Lower lobe of right lung (tissue), 2 donors: Measurements from ENCODE around the gene SEMA6C. TPM values are rescaled to one million over a fixed set of nuclear protein-coding genes. Genes with fewer than 3 reads are reported as not detected.

Experiments used
- ATAC-seq, 2 donors: fragments of 200-7000 bp; cut with Tn5 transposase; one replicate each; pipeline ENCODE4 v1.9.1; 2020 to 2022; ENCODE audit warnings: mild to moderate bottlenecking in 2 of 2, moderate library complexity in 2 of 2
- DNase-seq: peaks from one replicate; pipeline ENCODE4 v3.0.0-alpha.2; 2020
- H3K27ac ChIP-seq: fragments of 200-600 bp; one replicate; pipeline ENCODE4 v1.8.0; 2022
- H3K27me3 ChIP-seq: fragments of 200-600 bp; one replicate; pipeline ENCODE4 v1.8.0; 2022; ENCODE audit warnings: low read depth
- H3K36me3 ChIP-seq: fragments of 200-600 bp; one replicate; pipeline ENCODE4 v1.8.0; 2022; ENCODE audit warnings: mild to moderate bottlenecking
- H3K4me1 ChIP-seq: fragments of 200-600 bp; one replicate; pipeline ENCODE4 v1.8.0; 2022
- H3K4me3 ChIP-seq: fragments of 200-600 bp; one replicate; pipeline ENCODE4 v1.8.0; 2022; ENCODE audit warnings: mild to moderate bottlenecking
- H3K9me3 ChIP-seq: fragments of 200-600 bp; one replicate; pipeline ENCODE4 v1.8.0; 2022
- intact Hi-C: fragments of 100-400 bp; cut with DNase I; formaldehyde crosslinking; loops from one replicate; pipeline ENCODE4 v1.11.0; 2022
- total RNA-seq: library from RNA; stranded (reverse); fragmentation: NEBNext Ultra II Directional; extraction: Animal tissue kit (Norgen Biotek cat#: 25700); gene quantifications from one replicate; pipeline ENCODE4 v1.2.1, GENCODE V29; 2021
- TF ChIP-seq, protein P1 (sequence below): fragments of 200-600 bp; IDR thresholded peaks from one replicate; pipeline ENCODE4 v1.8.0; 2022; ENCODE audit warnings: antibody characterized with exemption, mild to moderate bottlenecking
- donor health status: DM: no; HTN: yes; CAD: no; lungs with severe emphysema.

SEMA6C gene
- total RNA-seq, 1 donor from 2014 or later: 6.4 TPM

DNA sequence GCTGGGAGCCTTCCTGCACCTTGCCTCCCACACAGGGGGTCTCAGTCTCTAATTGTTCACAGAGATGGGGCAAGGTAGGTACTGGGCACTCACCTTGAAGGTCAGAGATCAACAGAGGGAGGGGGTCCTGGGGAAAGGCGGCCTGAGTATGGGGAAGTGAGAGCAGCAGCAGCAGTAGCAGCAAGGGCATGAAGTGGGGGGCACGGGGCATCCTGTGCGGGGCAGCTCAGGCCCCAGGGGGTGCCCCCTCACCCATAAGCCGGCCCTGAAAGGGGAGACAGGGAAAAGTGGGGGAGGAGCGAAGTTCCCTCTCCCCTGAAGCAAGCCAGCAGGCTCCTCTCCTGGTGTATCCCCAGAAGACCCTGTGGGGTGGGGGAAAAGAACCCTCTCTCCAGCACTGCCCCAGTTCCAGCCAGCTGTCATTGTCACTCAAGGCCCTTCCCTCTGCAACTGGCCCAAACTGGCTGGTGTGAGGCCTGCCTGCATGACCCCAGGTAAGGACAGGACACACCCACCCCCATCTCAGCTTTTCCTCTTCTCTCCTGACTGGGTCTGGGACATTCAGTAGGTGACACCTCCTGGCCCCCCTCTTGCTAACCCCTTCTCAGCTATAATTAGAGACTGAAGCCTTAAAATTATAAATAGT is 3.9 kb downstream of the SEMA6C start:
- Histone ChIP-seq H3K9me3 (no peaks in the 10 kb centered on the region), H3K27me3 (no peaks in the 10 kb centered on the region), H3K4me3 (no peak overlapping the region), H3K36me3 (peaks cover 5% of the 10 kb centered on the region), H3K27ac (no peak overlapping the region), H3K4me1 (peaks cover 26% of the 10 kb centered on the region)
- ATAC-seq: no peak
- DNase-seq: no peak
- TF ChIP-seq, protein P1, sequence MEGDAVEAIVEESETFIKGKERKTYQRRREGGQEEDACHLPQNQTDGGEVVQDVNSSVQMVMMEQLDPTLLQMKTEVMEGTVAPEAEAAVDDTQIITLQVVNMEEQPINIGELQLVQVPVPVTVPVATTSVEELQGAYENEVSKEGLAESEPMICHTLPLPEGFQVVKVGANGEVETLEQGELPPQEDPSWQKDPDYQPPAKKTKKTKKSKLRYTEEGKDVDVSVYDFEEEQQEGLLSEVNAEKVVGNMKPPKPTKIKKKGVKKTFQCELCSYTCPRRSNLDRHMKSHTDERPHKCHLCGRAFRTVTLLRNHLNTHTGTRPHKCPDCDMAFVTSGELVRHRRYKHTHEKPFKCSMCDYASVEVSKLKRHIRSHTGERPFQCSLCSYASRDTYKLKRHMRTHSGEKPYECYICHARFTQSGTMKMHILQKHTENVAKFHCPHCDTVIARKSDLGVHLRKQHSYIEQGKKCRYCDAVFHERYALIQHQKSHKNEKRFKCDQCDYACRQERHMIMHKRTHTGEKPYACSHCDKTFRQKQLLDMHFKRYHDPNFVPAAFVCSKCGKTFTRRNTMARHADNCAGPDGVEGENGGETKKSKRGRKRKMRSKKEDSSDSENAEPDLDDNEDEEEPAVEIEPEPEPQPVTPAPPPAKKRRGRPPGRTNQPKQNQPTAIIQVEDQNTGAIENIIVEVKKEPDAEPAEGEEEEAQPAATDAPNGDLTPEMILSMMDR: no peak
- intact Hi-C loops: no loop called here

DNA sequence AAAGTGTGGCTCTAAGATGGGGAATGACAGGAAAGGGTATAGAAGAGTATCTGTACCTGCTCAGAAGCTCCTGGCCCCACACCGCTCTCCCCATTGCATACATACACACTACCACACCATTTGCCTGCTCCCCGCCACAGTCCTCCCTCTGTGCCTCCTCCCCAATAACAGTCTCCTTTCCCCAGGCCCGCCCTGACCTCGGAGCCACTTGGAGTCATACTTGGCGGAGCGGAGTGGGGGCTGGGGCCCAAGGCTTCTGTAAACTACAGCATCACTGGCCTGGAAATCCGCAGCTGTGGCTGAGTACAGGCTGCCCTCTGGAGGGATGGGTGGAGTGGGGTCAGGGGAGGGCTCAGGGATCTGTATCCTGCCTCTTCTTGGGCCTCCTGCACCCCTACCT is 8.6 kb downstream of the SEMA6C start:
- H3K27me3 ChIP-seq: no peaks in the 10 kb centered on the region
- TF ChIP-seq, protein P1: no peak
- no peak for DNase-seq
- no peak overlapping the region for H3K4me3 ChIP-seq
- intact Hi-C loops: no loop called here
- H3K36me3 ChIP-seq: peaks cover 9% of the 10 kb centered on the region
- no peak overlapping the region for H3K27ac ChIP-seq
- ATAC-seq: no peak
- H3K4me1 ChIP-seq: no peaks in the 10 kb centered on the region
- no peaks in the 10 kb centered on the region for H3K9me3 ChIP-seq

DNA sequence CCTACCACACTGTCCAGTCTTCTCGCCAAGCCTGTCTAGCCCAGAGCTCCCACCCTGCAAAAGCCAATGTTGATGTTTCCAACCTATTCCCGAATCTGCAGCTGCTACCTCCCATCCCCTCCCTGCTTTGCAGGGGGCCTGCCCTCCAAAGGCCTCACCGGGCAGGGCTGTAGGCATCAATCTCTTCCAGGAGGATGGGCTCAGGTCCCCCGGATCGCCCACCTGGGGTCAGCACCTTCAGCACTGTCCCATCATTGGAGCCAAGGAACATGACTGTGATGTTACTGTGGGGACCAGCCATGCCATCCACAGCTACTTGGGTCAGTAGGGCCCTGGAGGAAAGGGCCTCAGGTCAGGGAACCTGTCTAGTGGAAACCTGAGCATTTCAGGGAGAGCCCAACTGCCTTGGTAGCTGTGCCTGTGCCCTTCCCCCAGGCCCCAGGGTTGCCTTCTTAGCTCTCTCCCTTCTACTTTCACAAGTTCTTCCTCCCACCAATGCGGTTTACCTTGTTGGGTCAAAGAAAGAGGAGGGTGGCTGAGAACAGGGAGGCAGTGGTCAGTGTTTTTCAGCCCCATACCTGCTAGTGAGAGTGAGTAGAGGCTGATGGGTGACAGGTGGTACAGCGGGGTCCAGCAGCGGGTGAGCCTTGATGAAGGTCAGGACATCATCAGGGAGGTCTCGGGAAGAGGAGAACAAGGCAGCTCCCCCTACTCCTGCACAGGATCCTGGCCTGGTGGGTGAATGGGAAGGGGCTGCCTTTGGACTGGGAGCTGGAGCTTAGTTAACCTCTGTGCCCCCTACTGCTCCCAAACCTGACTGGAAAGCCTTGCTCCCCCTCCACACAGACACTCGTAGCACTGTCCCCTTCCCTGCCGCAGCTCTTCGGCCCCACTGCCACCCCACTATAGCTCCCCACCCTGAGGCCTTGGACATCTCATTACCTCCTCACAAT is 10.7 kb downstream of the SEMA6C start:
- TF ChIP-seq, protein P1: no peak
- H3K9me3 ChIP-seq: no peaks in the 10 kb centered on the region
- no peaks in the 10 kb centered on the region for H3K27me3 ChIP-seq
- ATAC-seq (no peak), DNase-seq (no peak)
- intact Hi-C loops: no loop called here
- H3K4me3 ChIP-seq: no peak overlapping the region
- no peak overlapping the region for H3K27ac ChIP-seq
- H3K4me1 ChIP-seq: peaks cover 19% of the 10 kb centered on the region
- H3K36me3 ChIP-seq: peaks cover 9% of the 10 kb centered on the region

DNA sequence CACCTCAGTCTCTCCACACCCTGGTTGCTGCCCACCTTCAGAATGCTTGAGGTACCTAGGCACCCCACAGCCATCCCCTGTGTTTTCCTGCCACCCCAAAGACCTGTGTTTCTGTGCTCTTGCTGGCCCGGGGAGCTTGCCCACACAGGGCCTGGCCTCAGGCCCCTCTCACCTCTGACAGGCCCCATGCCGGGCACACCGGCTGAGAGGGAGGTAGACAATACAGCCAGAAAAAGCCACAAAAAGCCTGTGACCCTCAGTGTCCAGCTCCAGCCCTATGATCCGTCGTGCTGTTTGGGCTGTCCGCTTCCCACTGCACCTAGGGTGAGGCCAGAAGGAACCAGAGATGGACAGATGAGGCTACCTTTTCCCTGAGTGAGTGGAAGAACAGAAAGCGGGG is 11.4 kb downstream of the SEMA6C start:
- peaks cover 23% of the 10 kb centered on the region for H3K4me1 ChIP-seq
- intact Hi-C loops: no loop called here
- no peak for DNase-seq

DNA sequence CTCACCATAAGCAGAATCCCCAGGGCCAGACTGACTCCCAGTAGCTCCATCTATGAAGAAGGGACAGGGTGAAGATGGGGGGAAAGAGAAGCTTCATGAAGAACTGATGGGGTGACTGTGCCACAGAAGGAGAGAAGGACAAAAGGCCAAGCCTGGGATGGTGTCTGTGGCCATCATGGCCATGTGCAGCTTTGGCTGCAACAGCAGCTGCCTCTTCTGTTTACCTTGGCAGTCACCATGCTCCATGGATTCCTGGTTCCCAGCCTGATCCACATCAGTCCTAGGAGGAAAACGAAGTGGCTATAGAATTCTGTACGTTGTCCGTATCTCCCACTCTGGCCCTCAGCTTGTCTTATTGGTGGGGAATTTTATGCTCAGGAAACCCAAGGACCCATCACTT is 12.0 kb downstream of the SEMA6C start:
- Histone ChIP-seq H3K9me3 (no peaks in the 10 kb centered on the region), H3K4me3 (no peak overlapping the region), H3K27ac (no peak overlapping the region), H3K36me3 (peaks cover 5% of the 10 kb centered on the region), H3K4me1 (peaks cover 23% of the 10 kb centered on the region), H3K27me3 (no peaks in the 10 kb centered on the region)
- TF ChIP-seq, protein P1: no peak
- DNase-seq: no peak
- ATAC-seq: no peak
- intact Hi-C loops: no loop called here

More for the DNA sequence above, 11.4 kb downstream of the SEMA6C start:
- Histone ChIP-seq H3K36me3 (peaks cover 9% of the 10 kb centered on the region), H3K27ac (no peak overlapping the region), H3K4me3 (no peak overlapping the region), H3K9me3 (no peaks in the 10 kb centered on the region), H3K27me3 (no peaks in the 10 kb centered on the region)
- no peak for ATAC-seq
- TF ChIP-seq, protein P1: no peak
